HG02973 (cell line): ENCODE data around the gene MAPKAP1.
"Not testable (repeated sequence)": the region's sequence is repeated elsewhere in the genome, so short reads cannot be mapped to it uniquely, and the experiment has no call there.

Source experiments
- ATAC-seq: cut with Tn5 transposase; IDR thresholded peaks from one replicate; pipeline ENCODE4 v1.9.1; 2021; ENCODE audit warnings: moderate library complexity; ENCODE audit not compliant: unreplicated experiment

MAPKAP1 gene

GRCh38 chr9:125732562-125732961 is 25.6 kb upstream of the MAPKAP1 start:
- no peak for ATAC-seq

DNA sequence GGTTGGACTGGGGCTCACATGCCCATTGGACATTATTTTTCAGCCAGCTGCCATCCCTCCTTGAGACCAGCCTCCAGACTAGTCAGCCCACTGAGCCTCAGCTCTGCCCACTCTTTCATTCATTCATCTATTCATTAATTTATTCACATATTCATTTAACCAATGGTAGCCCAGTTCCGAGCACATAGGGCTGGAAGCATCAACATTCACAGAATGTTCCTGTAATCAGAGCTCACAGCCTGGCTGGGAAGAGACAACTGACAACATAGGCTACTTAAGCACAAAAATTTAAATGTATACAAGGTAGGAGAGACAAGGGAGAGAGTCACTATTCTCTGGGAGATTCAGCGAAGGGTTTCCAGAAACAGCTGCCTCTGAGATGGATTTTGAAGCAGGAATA is 23.2 kb upstream of the MAPKAP1 start:
- no peak for ATAC-seq

GRCh38 chr9:125726456-125727132 is 19.6 kb upstream of the MAPKAP1 start:
- ATAC-seq, result no peak

DNA sequence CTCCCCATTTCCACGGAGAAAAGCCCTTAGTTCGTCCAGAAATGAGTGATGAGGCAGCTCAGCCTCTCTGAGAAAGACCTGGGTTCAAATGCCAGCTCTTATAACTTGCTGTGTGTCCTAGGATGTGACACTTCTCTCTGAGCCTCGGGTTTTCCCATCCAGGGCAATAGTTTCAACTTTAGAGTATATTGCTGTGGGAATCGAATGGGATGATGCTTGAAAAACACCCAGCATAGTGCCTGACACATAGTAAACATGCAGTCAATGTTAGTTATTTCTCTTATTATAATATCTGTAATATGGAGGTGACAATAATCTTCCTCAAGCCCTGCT is 430 bp upstream of the MAPKAP1 start:
- ATAC-seq, result peak; percentile 3

DNA sequence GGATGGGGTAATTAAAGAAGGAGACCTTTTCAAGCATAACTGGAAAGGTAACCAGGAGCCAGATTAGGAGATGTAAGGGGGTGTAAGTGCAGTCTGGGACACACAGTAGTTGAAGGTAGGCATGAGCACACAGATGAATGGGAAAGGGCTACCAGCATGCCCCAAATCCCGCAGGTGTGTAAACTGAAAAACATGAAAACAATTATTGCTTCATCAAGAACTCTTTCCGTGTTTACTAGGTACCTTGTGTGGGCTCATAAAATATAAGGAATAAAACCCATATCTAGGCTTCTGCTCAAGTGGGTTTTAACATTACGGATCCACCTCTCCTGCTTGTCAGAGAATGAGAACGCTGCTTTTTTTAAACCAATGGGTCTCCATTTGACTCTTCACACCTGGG is 1.1 kb downstream of the MAPKAP1 start:
- ATAC-seq, result no peak

DNA sequence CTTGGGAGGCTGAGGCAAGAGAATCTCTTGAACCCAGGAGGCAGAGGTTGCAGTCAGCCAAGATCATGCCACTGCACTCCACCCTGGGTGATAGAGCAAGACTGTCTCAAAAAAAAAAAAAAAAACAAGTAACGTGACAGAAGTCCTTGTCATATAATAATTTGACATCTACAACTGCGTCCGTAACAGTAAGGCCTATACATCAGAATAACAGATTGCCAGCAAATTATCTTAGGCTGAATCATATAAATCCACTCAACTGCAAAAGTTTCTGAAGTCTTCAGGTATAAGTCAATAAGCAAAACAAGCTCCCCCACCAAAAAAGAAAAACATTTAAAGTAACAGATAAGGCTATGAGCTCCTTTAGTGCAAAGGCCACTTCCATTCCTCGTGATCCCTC is 3.3 kb downstream of the MAPKAP1 start:
- no peak for ATAC-seq

GRCh38 chr9:125701351-125701750 is 5.7 kb downstream of the MAPKAP1 start:
- ATAC-seq, result no peak

DNA sequence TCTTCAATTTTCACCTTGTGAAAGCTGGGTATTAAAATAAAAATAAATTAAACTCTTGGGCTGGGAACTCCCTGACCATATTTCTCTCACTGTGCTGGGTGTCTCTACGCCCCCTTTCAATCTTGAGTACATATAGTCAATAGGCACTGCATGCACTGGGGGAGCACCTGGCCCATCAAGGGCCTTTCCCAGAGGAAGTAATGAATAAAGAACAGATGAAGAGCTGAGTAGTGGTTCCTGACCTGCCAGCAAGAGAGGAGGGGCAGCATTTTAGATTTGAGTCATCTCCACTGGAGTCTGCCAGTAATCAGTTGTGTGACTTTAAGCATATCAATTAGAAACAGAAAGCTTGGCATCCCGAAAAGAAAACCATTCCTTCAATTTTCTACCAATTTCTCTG is 6.2 kb downstream of the MAPKAP1 start:
- peak; percentile 85 for ATAC-seq

DNA sequence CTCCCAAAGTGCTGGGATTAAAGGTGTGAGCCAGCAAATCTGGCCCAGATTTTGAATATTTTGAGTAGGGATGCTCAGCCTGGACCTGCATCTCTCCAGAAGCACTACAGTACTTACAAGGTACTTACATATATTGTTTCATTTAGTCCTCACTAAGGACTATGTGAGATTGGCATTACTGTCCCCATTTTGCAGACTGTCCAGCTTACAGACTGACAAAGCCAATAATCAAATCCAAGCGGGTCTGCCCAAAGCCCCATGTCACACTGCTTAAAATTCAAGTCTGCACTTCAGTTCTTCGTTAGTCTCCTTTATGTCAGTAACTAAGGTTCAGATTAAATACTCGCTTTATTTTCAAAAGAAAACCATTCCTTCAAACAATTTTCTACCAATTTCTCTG is 7.1 kb downstream of the MAPKAP1 start:
- no peak for ATAC-seq

DNA sequence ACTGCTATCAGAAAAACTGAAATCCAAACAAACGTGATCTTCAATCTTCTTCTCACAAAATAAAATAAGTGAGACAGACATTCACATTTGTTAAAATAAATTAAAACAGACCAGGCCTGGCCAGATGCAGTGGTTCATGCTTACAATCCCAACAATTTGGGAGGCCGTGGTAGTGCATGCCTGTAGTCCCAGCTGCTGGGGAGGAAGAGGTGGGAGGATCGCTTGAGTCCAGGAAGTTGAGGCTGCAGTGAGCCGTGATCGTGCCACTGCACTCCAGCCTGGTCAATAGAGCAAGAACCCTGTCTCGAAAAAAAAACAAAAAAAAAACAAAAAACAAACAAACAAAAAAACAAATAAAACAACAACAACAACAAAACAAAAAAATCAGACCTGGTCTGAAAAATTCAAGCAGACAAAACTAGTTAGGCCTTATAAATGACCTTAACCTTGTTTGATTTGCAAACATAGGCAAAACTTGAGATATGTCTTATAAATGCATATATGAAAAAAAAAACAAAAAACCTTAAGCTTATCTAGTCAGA is 10.8 kb downstream of the MAPKAP1 start:
- no peak for ATAC-seq

- not testable (repeated sequence) for ATAC-seq
Observed at GRCh38 chr9:125695548-125695947, 11.5 kb downstream of the MAPKAP1 start.

DNA sequence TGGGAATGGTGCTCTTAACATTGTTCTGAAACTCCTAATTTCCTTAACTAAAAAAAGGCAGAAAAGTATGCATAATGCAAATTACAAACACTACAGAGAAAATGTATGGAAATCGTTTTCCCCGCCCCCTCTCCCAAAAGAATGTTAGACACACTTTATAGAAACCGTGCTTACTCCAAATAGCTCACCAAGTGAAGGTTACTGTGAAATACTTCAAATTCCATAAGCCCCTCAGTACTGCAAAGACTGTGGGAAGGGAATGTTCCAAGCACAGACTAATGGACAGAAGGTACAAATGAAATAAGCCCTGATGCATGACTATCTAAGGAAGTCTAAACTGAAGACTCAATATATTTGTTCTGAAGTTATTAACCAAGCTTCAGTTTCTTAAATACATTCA is 12.5 kb downstream of the MAPKAP1 start:
- no peak for ATAC-seq

DNA sequence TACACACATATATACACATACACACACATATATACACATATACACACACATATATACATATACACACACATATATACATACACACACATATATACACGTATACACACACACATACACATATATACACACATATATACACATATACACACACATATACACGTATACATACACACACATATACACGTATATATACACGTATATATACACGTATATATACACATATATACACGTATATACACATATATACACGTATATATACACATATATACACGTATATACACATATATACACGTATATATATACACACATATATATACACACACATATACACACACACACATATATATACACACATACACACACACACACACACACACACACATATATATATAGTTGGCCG is 13.5 kb downstream of the MAPKAP1 start:
- not testable (repeated sequence) for ATAC-seq

DNA sequence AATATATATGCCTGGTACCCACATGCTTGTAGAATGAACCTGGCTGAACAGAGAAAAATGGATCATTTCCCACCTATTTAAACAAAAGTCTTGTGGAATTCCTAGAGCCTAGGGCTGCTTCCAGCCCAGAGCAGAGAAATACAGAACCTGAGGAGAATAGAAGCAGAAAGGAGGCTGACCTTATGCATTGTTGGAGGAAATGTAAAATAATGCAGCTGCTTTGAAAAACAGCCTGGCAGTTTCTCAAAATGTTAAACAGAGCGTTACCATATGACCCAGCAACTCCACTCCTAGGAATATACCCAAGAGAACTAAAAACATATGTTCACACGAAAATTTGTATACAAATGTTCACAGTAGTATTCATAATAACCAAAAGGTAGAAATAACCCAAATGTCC is 15.1 kb downstream of the MAPKAP1 start:
- no peak for ATAC-seq

GRCh38 chr9:125690679-125691078 is 16.3 kb downstream of the MAPKAP1 start:
- ATAC-seq, result no peak

GRCh38 chr9:125687163-125687863 is 19.7 kb downstream of the MAPKAP1 start:
- no peak for ATAC-seq

DNA sequence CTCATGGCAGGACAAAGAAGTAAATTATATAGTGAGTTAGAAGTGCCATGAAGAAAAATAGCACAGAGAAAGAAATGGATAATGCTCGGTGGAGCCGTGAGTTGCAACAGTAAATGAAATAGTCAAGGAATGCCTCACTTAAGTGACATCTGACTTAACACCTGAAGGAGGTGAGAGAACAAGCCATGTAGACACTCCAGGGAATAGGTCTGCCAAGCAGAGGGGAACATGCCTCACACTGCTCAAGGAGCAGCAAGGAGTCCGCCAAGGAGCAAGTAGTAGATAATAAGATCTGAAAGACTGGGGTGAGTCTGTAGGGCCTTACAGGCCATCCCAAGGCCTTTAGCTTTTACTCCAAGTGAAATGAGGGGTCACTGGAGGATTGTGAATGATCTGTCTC is 21.8 kb downstream of the MAPKAP1 start:
- no peak for ATAC-seq

- ATAC-seq, result no peak
Observed at GRCh38 chr9:125683486-125683885, 23.5 kb downstream of the MAPKAP1 start.

GRCh38 chr9:125682340-125682739 is 24.7 kb downstream of the MAPKAP1 start:
- no peak for ATAC-seq

- no peak for ATAC-seq
Observed at GRCh38 chr9:125681657-125682056, 25.4 kb downstream of the MAPKAP1 start.

- no peak for ATAC-seq
Observed at GRCh38 chr9:125681086-125681622, 25.9 kb downstream of the MAPKAP1 start.

GRCh38 chr9:125680445-125680844 is 26.6 kb downstream of the MAPKAP1 start:
- no peak for ATAC-seq
